ENCODE data around the gene CEACAM3.

The CEACAM3 gene

GRCh38 chr19:41811036-41811435 is 14.6 kb downstream of the CEACAM3 start:
- POLR2A ChIA-PET: no interaction called here
- peak; percentile 25 for DNase-seq (ENCODE audit: extremely low spot score)
- TF ChIP-seq, protein P1, sequence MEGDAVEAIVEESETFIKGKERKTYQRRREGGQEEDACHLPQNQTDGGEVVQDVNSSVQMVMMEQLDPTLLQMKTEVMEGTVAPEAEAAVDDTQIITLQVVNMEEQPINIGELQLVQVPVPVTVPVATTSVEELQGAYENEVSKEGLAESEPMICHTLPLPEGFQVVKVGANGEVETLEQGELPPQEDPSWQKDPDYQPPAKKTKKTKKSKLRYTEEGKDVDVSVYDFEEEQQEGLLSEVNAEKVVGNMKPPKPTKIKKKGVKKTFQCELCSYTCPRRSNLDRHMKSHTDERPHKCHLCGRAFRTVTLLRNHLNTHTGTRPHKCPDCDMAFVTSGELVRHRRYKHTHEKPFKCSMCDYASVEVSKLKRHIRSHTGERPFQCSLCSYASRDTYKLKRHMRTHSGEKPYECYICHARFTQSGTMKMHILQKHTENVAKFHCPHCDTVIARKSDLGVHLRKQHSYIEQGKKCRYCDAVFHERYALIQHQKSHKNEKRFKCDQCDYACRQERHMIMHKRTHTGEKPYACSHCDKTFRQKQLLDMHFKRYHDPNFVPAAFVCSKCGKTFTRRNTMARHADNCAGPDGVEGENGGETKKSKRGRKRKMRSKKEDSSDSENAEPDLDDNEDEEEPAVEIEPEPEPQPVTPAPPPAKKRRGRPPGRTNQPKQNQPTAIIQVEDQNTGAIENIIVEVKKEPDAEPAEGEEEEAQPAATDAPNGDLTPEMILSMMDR (IDR thresholded peaks at IDR 0.05; ENCODE audit: control extremely low read depth, extremely low read depth, low read depth, missing control alignments): no peak
- CTCF ChIA-PET: interaction anchor here (0.6 to 5.0 kb wide), 5 partner anchors 9 to 224 kb away, joined by 3 to 44 read pairs (median 5); partner anchors contain the start of gene CEACAM3

GRCh38 chr19:41811981-41812380 is 15.6 kb downstream of the CEACAM3 start:
- CTCF ChIA-PET: interaction anchor here (0.8 to 5.0 kb wide), 4 partner anchors 9 to 223 kb away, joined by 3 to 44 read pairs (median 4); partner anchors contain the start of gene CEACAM3
- POLR2A ChIA-PET: no interaction called here
- no peak for DNase-seq (ENCODE audit: extremely low spot score)
- TF ChIP-seq, protein P1 (IDR thresholded peaks at IDR 0.05; ENCODE audit: control extremely low read depth, extremely low read depth, low read depth, missing control alignments): no peak

- POLR2A ChIA-PET: no interaction called here
- DNase-seq (ENCODE audit: extremely low spot score): no peak
- TF ChIP-seq, protein P1 (IDR thresholded peaks at IDR 0.05; ENCODE audit: control extremely low read depth, extremely low read depth, low read depth, missing control alignments): no peak
- CTCF ChIA-PET: interaction anchor here (1.0 to 5.0 kb wide), 2 partner anchors 20 to 46 kb away, joined by 3 to 44 read pairs; partner anchors contain the start of gene CEACAM3
Measured at GRCh38 chr19:41813911-41814310, 17.5 kb downstream of the CEACAM3 start.

DNA sequence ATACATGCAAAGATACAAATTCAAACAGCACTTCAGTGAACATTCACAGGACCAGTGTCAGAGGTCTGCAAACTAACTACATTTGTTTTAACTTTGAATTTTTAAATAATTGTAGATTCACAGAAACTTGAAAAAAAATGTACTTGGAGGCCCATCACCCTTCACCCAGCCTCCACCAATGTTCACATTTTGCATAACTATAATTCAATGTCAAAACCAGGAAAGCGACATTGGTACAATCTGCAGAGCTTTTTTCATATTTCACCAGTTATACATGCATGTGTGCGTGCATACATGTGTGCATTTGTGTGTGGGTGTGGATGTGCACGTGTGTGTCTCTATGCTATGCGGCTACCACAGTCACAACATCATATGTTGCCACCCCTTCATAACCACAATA is 18.9 kb downstream of the CEACAM3 start:
- ChIA-PET POLR2A (no interaction called here), CTCF (interaction anchor here (2.4 kb wide), 1 partner anchor 22 kb away, joined by 8 read pairs; no protein-coding TSS in a partner anchor)
- no peak for DNase-seq (ENCODE audit: extremely low spot score)
- TF ChIP-seq, protein P1 (IDR thresholded peaks at IDR 0.05; ENCODE audit: control extremely low read depth, extremely low read depth, low read depth, missing control alignments): no peak

DNA sequence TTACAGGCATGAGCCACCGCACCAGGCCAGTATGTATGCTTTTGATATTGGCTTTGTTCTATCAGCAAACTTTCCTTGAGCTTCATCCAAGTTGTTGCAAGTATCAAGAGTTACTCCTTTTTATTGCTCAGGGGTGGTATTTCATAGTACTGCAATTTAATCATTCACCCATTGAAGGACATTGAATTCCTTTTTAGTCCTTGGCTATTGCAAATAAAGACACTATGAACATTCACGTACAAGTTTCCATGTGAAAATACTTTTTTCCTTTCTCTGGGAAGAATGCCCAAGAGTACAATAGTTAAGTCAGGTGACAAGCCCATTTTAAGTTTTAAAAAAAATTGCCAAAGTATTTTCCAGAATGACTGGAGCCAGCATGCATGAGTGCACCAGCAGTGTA is 20.4 kb downstream of the CEACAM3 start:
- POLR2A ChIA-PET: no interaction called here
- TF ChIP-seq, protein P1 (IDR thresholded peaks at IDR 0.05; ENCODE audit: control extremely low read depth, extremely low read depth, low read depth, missing control alignments): no peak
- no peak for DNase-seq (ENCODE audit: extremely low spot score)
- CTCF ChIA-PET: interaction anchor here (1.8 to 2.4 kb wide), 2 partner anchors 21 to 24 kb away, joined by 4 to 8 read pairs; no protein-coding TSS in a partner anchor

GRCh38 chr19:41821003-41821735 is 24.8 kb downstream of the CEACAM3 start:
- ChIA-PET CTCF (interaction anchor here (0.8 to 11.1 kb wide), 14 partner anchors 8 to 617 kb away, joined by 3 to 153 read pairs (median 6); no protein-coding TSS in a partner anchor), POLR2A (no interaction called here)
- peak; percentile 83 for DNase-seq (ENCODE audit: extremely low spot score)
- TF ChIP-seq, protein P1 (IDR thresholded peaks at IDR 0.05; ENCODE audit: control extremely low read depth, extremely low read depth, low read depth, missing control alignments): peak; percentile 59

Data from GM10248 (cell line).